Panc1 (cell line): ENCODE results near the gene ZSWIM3.

ENCODE experiments used
- POLR2AphosphoS5 ChIP-seq: IDR thresholded peaks from 2 replicates; pipeline ENCODE4 v1.6.1; 2012; ENCODE audit warnings: mild to moderate bottlenecking, low read depth, low read length, moderate library complexity
- TF ChIP-seq, protein P1 (sequence below): fragments of 450-650 bp; IDR thresholded peaks from 2 replicates; pipeline ENCODE4 v1.5.1; 2017; ENCODE audit warnings: mild to moderate bottlenecking
- TF ChIP-seq, protein P2 (sequence below), 2 experiments: IDR thresholded peaks; 2 replicates each; pipeline ENCODE4 v1.6.1; 2011 to 2012; ENCODE audit warnings: low read depth in 2 of 2, control low read depth in 1 of 2, low read length in 1 of 2, mild to moderate bottlenecking in 1 of 2, moderate library complexity in 1 of 2; ENCODE audit not compliant: insufficient read depth in 1 of 2

DNA sequence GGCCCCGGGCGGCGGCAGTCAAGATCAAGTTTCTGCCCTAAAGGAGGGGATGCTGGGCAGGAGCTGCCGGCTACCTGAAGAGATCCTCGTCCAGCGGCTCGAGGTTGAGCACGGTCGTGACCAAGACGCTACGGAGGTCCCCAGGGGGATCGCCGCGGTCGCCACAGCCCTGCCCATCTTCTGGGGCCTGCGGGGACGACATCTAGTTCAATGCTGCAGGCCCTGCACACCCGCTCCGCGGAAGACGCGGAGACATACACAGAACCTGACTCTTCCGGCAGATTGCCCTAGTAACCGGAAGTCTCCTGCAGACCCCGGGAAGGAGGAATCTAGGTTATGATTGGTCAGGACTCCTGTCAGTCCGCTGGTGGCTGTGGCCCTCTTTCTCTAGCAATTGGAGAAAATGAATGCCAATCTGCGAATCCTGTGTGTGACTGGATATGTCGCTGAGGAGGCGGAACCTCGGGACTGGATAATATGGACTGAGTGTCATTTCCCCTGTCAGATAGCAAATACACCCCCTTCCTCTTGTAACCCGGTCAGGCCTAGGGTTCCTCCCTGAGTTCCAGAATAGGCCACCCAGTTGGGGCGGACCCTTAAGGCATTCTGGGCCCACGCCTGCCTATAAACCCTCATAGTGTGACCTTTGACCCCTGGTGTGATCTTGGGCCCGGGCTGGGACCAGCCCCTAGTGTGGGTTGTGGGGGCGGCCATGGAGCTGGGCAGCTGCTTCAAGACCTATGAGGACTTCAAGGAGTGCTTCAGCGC, at the start of gene ZSWIM3, which contains the start of gene ACOT8:
- TF ChIP-seq, protein P1, sequence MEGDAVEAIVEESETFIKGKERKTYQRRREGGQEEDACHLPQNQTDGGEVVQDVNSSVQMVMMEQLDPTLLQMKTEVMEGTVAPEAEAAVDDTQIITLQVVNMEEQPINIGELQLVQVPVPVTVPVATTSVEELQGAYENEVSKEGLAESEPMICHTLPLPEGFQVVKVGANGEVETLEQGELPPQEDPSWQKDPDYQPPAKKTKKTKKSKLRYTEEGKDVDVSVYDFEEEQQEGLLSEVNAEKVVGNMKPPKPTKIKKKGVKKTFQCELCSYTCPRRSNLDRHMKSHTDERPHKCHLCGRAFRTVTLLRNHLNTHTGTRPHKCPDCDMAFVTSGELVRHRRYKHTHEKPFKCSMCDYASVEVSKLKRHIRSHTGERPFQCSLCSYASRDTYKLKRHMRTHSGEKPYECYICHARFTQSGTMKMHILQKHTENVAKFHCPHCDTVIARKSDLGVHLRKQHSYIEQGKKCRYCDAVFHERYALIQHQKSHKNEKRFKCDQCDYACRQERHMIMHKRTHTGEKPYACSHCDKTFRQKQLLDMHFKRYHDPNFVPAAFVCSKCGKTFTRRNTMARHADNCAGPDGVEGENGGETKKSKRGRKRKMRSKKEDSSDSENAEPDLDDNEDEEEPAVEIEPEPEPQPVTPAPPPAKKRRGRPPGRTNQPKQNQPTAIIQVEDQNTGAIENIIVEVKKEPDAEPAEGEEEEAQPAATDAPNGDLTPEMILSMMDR: no peak
- peak; percentile 85 for TF ChIP-seq POLR2AphosphoS5
- TF ChIP-seq, protein P2, sequence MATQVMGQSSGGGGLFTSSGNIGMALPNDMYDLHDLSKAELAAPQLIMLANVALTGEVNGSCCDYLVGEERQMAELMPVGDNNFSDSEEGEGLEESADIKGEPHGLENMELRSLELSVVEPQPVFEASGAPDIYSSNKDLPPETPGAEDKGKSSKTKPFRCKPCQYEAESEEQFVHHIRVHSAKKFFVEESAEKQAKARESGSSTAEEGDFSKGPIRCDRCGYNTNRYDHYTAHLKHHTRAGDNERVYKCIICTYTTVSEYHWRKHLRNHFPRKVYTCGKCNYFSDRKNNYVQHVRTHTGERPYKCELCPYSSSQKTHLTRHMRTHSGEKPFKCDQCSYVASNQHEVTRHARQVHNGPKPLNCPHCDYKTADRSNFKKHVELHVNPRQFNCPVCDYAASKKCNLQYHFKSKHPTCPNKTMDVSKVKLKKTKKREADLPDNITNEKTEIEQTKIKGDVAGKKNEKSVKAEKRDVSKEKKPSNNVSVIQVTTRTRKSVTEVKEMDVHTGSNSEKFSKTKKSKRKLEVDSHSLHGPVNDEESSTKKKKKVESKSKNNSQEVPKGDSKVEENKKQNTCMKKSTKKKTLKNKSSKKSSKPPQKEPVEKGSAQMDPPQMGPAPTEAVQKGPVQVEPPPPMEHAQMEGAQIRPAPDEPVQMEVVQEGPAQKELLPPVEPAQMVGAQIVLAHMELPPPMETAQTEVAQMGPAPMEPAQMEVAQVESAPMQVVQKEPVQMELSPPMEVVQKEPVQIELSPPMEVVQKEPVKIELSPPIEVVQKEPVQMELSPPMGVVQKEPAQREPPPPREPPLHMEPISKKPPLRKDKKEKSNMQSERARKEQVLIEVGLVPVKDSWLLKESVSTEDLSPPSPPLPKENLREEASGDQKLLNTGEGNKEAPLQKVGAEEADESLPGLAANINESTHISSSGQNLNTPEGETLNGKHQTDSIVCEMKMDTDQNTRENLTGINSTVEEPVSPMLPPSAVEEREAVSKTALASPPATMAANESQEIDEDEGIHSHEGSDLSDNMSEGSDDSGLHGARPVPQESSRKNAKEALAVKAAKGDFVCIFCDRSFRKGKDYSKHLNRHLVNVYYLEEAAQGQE (IDR thresholded peaks at IDR 0.05; ENCODE audit: insufficient read depth in 1 of 2, low read depth in 2 of 2, low read length in 1 of 2): no peak
